Effector memory CD8-positive, alpha-beta T cell (primary cell): ENCODE measurements around the gene XPO4.
"Not testable (repeated sequence)": the region's sequence is repeated elsewhere in the genome, so short reads cannot be mapped to it uniquely, and the experiment has no call there.

ENCODE experiments used
- ATAC-seq: fragments of 150-1000 bp; cut with Tn5 transposase; replicated peaks from 2 replicates; pipeline ENCODE4 v1.10.0; 2021; ENCODE audit warnings: mild to moderate bottlenecking, moderate library complexity
- DNase-seq, 3 experiments: peaks; one replicate each; pipeline ENCODE4 v3.0.0; 2021
- H3K27ac Mint-ChIP-seq, 2 donors: one replicate each; pipeline ENCODE4 v1.8.0; 2022; ENCODE audit warnings: mild to moderate bottlenecking in 2 of 2, mixed read lengths in 2 of 2, moderate library complexity in 2 of 2
- H3K27me3 Mint-ChIP-seq, 2 donors: one replicate each; pipeline ENCODE4 v1.8.0; 2022; ENCODE audit warnings: mixed read lengths in 2 of 2
- H3K36me3 Mint-ChIP-seq: one replicate; pipeline ENCODE4 v1.8.0; 2022; ENCODE audit warnings: mild to moderate bottlenecking, moderate library complexity, mixed read lengths; ENCODE audit not compliant: insufficient read depth
- H3K4me1 Mint-ChIP-seq, 2 donors: one replicate each; pipeline ENCODE4 v1.8.0; 2022; ENCODE audit warnings: low read depth in 2 of 2, mixed read lengths in 2 of 2
- H3K4me3 Mint-ChIP-seq, 2 donors: one replicate each; pipeline ENCODE4 v1.8.0; 2022; ENCODE audit warnings: mild to moderate bottlenecking in 2 of 2, mixed read lengths in 2 of 2, moderate library complexity in 2 of 2
- H3K9me3 Mint-ChIP-seq, 2 donors: one replicate each; pipeline ENCODE4 v1.8.0; 2022; ENCODE audit warnings: mixed read lengths in 2 of 2

The XPO4 gene

GRCh38 chr13:20915676-20916075 lies 13.1 kb upstream of the XPO4 start:
- not testable (repeated sequence) for H3K9me3 Mint-ChIP-seq, H3K27ac Mint-ChIP-seq, ATAC-seq, H3K4me3 Mint-ChIP-seq, DNase-seq, H3K36me3 Mint-ChIP-seq, H3K4me1 Mint-ChIP-seq
- peaks cover 0 to 10% of the 10 kb centered on the region in 2 donors for H3K27me3 Mint-ChIP-seq

DNA sequence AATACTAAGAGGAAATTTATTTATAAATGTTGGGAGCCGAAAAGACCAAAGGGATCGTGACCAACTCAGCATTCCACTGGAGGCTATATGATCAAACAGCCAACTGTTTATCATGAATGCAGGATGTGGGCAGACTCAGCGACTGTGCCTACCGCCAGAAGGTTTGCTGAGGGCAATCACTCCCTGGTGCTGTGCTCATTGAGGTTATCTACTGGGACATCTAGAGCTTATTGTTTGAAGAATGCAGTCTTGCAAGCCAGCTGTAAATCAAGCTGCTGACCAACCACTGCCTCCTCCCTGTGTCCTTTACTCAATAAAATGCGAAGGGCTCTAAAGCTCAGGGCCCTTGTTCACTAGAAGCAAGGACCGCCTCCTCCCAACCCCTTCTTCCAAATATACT lies 8.5 kb upstream of the XPO4 start:
- peaks cover 9 to 26% of the 10 kb centered on the region in 2 donors for H3K27me3 Mint-ChIP-seq
- DNase-seq, result no peak
- no peak overlapping the region for H3K27ac Mint-ChIP-seq
- no peaks in the 10 kb centered on the region for H3K36me3 Mint-ChIP-seq
- no peak for ATAC-seq
- H3K9me3 Mint-ChIP-seq, result no peaks in the 10 kb centered on the region
- no peaks in the 10 kb centered on the region for H3K4me1 Mint-ChIP-seq
- H3K4me3 Mint-ChIP-seq, result no peak overlapping the region

- Mint-ChIP-seq H3K27ac (no peak overlapping the region), H3K4me3 (no peak overlapping the region), H3K27me3 (peaks cover 9 to 26% of the 10 kb centered on the region in 2 donors), H3K9me3 (no peaks in the 10 kb centered on the region), H3K36me3 (peaks cover 5% of the 10 kb centered on the region), H3K4me1 (no peaks in the 10 kb centered on the region)
- DNase-seq (no peak), ATAC-seq (no peak)
These were observed 6.4 kb upstream of the XPO4 start for GRCh38 chr13:20908714-20909497.

DNA sequence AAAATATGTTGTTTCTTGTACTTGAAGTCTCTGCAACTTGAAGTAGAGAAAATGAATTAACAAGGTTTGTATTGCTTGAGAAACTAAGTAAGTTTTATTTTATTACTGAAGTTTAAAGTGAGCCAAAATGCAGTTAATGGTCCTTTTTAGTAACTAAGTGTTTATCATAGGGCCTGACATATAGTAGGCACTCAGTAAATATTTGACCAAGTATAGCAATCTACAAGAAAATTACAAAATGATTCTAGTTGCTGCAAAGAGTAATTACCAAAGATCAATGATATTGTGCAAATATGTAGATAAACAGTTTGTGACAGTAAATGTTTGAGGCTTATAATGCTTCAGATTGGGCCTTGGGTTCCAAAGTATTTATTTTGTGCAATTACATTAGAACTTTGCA lies 2.4 kb upstream of the XPO4 start:
- H3K4me3 Mint-ChIP-seq, result no peak overlapping the region
- H3K27me3 Mint-ChIP-seq, result peaks cover 9 to 16% of the 10 kb centered on the region in 2 donors
- ATAC-seq (no peak), DNase-seq (no peak)
- H3K9me3 Mint-ChIP-seq, result no peaks in the 10 kb centered on the region
- H3K27ac Mint-ChIP-seq, result no peak overlapping the region
- peaks cover 22% of the 10 kb centered on the region for H3K36me3 Mint-ChIP-seq
- H3K4me1 Mint-ChIP-seq, result peaks cover 11 to 25% of the 10 kb centered on the region in 2 donors

GRCh38 chr13:20903164-20903475 lies 574 bp upstream of the XPO4 start:
- ATAC-seq, result no peak
- Mint-ChIP-seq H3K27ac (peak overlapping the region; percentile 97 to 99), H3K9me3 (no peaks in the 10 kb centered on the region), H3K4me1 (peaks cover 11 to 33% of the 10 kb centered on the region in 2 donors), H3K27me3 (peaks cover 7 to 8% of the 10 kb centered on the region in 2 donors), H3K4me3 (peak overlapping the region; percentile 98 to 99), H3K36me3 (peaks cover 31% of the 10 kb centered on the region)
- no peak for DNase-seq

GRCh38 chr13:20901668-20902437 lies 693 bp downstream of the XPO4 start:
- ATAC-seq, result peak; percentile 46
- DNase-seq, result peak in 1 of 3 experiments; percentile 15
- peak overlapping the region; percentile 97 to 99 for H3K27ac Mint-ChIP-seq

GRCh38 chr13:20894245-20894644 lies 8.3 kb downstream of the XPO4 start:
- DNase-seq, result no peak
- H3K36me3 Mint-ChIP-seq, result peaks cover 24% of the 10 kb centered on the region
- H3K4me1 Mint-ChIP-seq, result peaks cover 17 to 51% of the 10 kb centered on the region in 2 donors
- H3K9me3 Mint-ChIP-seq, result no peaks in the 10 kb centered on the region
- ATAC-seq, result no peak
- H3K4me3 Mint-ChIP-seq, result no peak overlapping the region
- H3K27me3 Mint-ChIP-seq, result no peaks in the 10 kb centered on the region
- H3K27ac Mint-ChIP-seq, result no peak overlapping the region

More at GRCh38 chr13:20901668-20902437, 693 bp downstream of the XPO4 start:
- Mint-ChIP-seq H3K4me1 (peaks cover 11 to 37% of the 10 kb centered on the region in 2 donors), H3K4me3 (peak overlapping the region; percentile 98 to 99), H3K9me3 (no peaks in the 10 kb centered on the region), H3K27me3 (no peaks in the 10 kb centered on the region), H3K36me3 (peaks cover 31% of the 10 kb centered on the region)

DNA sequence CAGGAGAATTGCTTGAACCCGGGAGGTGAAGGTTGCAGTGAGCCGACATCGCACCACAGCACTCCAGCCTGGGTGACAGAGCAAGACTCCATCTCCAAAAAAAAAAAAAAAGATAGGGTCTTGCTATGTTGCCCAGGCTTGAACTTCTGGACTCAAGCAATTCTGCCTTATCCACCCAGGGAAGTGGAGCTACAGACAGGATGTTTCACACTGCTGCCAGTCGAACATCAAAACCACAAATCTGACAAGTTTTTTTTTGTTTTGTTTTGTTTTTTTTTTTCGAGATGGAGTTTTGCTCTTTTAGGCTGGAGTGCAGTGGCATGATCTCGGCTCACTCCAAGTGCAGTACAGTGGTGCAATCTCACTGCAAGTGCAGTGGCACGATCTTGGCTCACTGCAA lies 10.8 kb downstream of the XPO4 start:
- H3K36me3 Mint-ChIP-seq, result peaks cover 30% of the 10 kb centered on the region
- peak; percentile 80 for ATAC-seq
- peaks cover 20 to 42% of the 10 kb centered on the region in 2 donors for H3K4me1 Mint-ChIP-seq
- DNase-seq, result peak in 1 of 3 experiments; percentile 14
- H3K27me3 Mint-ChIP-seq, result no peaks in the 10 kb centered on the region
- no peaks in the 10 kb centered on the region for H3K9me3 Mint-ChIP-seq
- H3K4me3 Mint-ChIP-seq, result peak overlapping the region; percentile 14 to 72
- H3K27ac Mint-ChIP-seq, result peak overlapping the region in 1 of 2 donors; percentile 11

GRCh38 chr13:20891034-20891433 lies 11.5 kb downstream of the XPO4 start:
- H3K36me3 Mint-ChIP-seq, result peaks cover 35% of the 10 kb centered on the region
- H3K9me3 Mint-ChIP-seq, result no peaks in the 10 kb centered on the region
- peak overlapping the region in 1 of 2 donors; percentile 14 for H3K4me3 Mint-ChIP-seq
- H3K27ac Mint-ChIP-seq, result no peak overlapping the region
- ATAC-seq (peak; percentile 76), DNase-seq (no peak)
- H3K27me3 Mint-ChIP-seq, result no peaks in the 10 kb centered on the region
- H3K4me1 Mint-ChIP-seq, result peaks cover 17 to 37% of the 10 kb centered on the region in 2 donors

GRCh38 chr13:20890540-20890939 lies 12.0 kb downstream of the XPO4 start:
- H3K27ac Mint-ChIP-seq, result peak overlapping the region in 1 of 2 donors; percentile 18
- not testable (repeated sequence) for H3K4me3 Mint-ChIP-seq, H3K9me3 Mint-ChIP-seq, DNase-seq, H3K27me3 Mint-ChIP-seq, ATAC-seq
- peaks cover 35% of the 10 kb centered on the region for H3K36me3 Mint-ChIP-seq
- peaks cover 21 to 36% of the 10 kb centered on the region in 2 donors for H3K4me1 Mint-ChIP-seq

GRCh38 chr13:20882206-20882605 lies 20.3 kb downstream of the XPO4 start:
- H3K4me3 Mint-ChIP-seq, result no peak overlapping the region
- H3K27ac Mint-ChIP-seq, result no peak overlapping the region
- H3K27me3 Mint-ChIP-seq, result no peaks in the 10 kb centered on the region
- no peaks in the 10 kb centered on the region for H3K9me3 Mint-ChIP-seq
- ATAC-seq, result no peak
- H3K36me3 Mint-ChIP-seq, result peaks cover 19% of the 10 kb centered on the region
- DNase-seq, result no peak
- peaks cover 17 to 51% of the 10 kb centered on the region in 2 donors for H3K4me1 Mint-ChIP-seq

DNA sequence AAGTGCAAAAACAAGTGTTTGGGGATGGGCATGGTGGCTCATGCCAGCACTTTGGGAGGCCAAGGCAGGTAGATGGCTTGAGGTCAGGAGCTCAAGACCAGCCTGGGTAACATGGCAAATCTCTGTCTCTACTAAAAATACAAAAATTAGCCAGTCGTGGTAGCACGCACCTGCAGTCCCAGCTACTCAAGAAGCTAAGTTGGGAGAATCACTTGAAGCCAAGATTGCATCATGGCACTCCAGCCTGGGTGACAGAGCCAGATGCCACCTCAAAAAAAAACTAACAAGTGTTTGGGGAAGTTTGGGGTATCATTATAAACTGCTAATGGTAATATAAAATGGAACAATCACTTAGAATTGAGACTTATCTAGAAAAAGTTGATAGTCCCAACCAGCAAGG lies 24.6 kb downstream of the XPO4 start:
- Mint-ChIP-seq H3K36me3 (peaks cover 17% of the 10 kb centered on the region), H3K27ac (no peak overlapping the region), H3K9me3 (no peaks in the 10 kb centered on the region), H3K27me3 (no peaks in the 10 kb centered on the region), H3K4me1 (peaks cover 18 to 38% of the 10 kb centered on the region in 2 donors), H3K4me3 (no peak overlapping the region)
- ATAC-seq (no peak), DNase-seq (no peak)

- not testable (repeated sequence) for DNase-seq, H3K4me3 Mint-ChIP-seq, H3K27ac Mint-ChIP-seq, H3K27me3 Mint-ChIP-seq, ATAC-seq, H3K9me3 Mint-ChIP-seq
- Mint-ChIP-seq H3K4me1 (peaks cover 19 to 37% of the 10 kb centered on the region in 2 donors), H3K36me3 (peaks cover 14% of the 10 kb centered on the region)
These were observed 25.7 kb downstream of the XPO4 start for GRCh38 chr13:20876802-20877201.

DNA sequence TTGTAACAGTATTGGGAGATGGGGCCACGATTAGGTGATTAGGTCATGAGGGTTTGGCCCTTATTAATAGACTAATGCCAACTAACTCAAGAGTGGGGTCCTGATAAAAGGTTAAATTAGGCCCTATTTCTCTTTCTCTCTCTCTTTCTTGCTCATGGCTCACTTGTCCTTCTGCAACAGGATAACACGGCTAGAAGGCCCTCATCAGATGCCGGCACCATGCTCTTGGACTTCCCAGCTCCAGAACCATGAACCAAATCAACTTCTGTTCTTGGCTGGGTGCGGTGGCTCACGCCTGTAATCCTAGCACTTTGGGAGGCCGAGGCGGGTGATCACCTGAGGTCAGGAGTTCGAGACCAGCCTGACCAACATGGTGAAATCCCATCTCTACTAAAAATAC lies 28.1 kb downstream of the XPO4 start:
- H3K27me3 Mint-ChIP-seq, H3K4me3 Mint-ChIP-seq, ATAC-seq, H3K36me3 Mint-ChIP-seq, H3K9me3 Mint-ChIP-seq, DNase-seq, H3K27ac Mint-ChIP-seq: not testable (repeated sequence)
- peaks cover 17 to 28% of the 10 kb centered on the region in 2 donors for H3K4me1 Mint-ChIP-seq
